Natural killer cell (primary cell): Measurements from ENCODE around the gene ZIM2. TPM values are rescaled to one million over a fixed set of nuclear protein-coding genes. Genes with fewer than 3 reads are reported as not detected.

Experiments
- ATAC-seq, 3 donors: fragments of 150-1000 bp in 2 of 3; fragments of 200-7000 bp in 1 of 3; cut with Tn5 transposase; 1 replicate in 1 of 3; 2 replicates in 2 of 3; pipeline ENCODE4 v1.10.0; 2021; ENCODE audit warnings: mild to moderate bottlenecking in 2 of 3, moderate library complexity in 2 of 3
- DNase-seq, 2 donors: peaks; one replicate each; pipeline versions ENCODE4 v3.0.0 to v3.0.0-alpha.2; 2013 to 2021; ENCODE audit warnings: mixed read lengths in 1 of 2
- H3K27ac ChIP-seq: one replicate; pipeline ENCODE4 v1.5.1; 2013; ENCODE audit warnings: mild to moderate bottlenecking, low read length
- H3K27me3 ChIP-seq: one replicate; pipeline ENCODE4 v1.6.1; 2013; ENCODE audit warnings: low read length; ENCODE audit not compliant: control insufficient read depth, insufficient read depth
- H3K36me3 ChIP-seq: one replicate; pipeline ENCODE4 v1.6.1; 2013; ENCODE audit warnings: low read length; ENCODE audit not compliant: control insufficient read depth, insufficient read depth
- H3K4me1 ChIP-seq: one replicate; pipeline ENCODE4 v1.6.1; 2013; ENCODE audit warnings: low read length; ENCODE audit not compliant: control insufficient read depth, insufficient read depth
- H3K4me3 ChIP-seq: one replicate; pipeline ENCODE4 v1.5.1; 2013; ENCODE audit warnings: low read length
- H3K9me3 ChIP-seq: one replicate; pipeline ENCODE4 v1.6.1; 2013; ENCODE audit warnings: low read length; ENCODE audit not compliant: control insufficient read depth, insufficient read depth
- H3K27ac Mint-ChIP-seq, 2 donors: one replicate each; pipeline ENCODE4 v1.8.0; 2022; ENCODE audit warnings: mild to moderate bottlenecking in 2 of 2, mixed read lengths in 2 of 2, moderate library complexity in 1 of 2
- H3K27me3 Mint-ChIP-seq, 2 donors: one replicate each; pipeline ENCODE4 v1.8.0; 2022; ENCODE audit warnings: low read depth in 2 of 2, mixed read lengths in 2 of 2
- H3K36me3 Mint-ChIP-seq: one replicate; pipeline ENCODE4 v1.8.0; 2022; ENCODE audit warnings: mixed read lengths
- H3K4me1 Mint-ChIP-seq, 2 donors: one replicate each; pipeline ENCODE4 v1.8.0; 2022; ENCODE audit warnings: mixed read lengths in 2 of 2
- H3K4me3 Mint-ChIP-seq: one replicate; pipeline ENCODE4 v1.8.0; 2022; ENCODE audit warnings: mild to moderate bottlenecking, moderate library complexity, mixed read lengths
- H3K9me3 Mint-ChIP-seq, 2 donors: one replicate each; pipeline ENCODE4 v1.8.0; 2022; ENCODE audit warnings: mixed read lengths in 2 of 2
- WGBS: methylation state at CpG from one replicate; pipeline ENCODE4 v1.1.7; 2013; ENCODE audit warnings: missing lambda C conversion rate; ENCODE audit not compliant: insufficient coverage; 5-methylcytosine and 5-hydroxymethylcytosine counted together
- intact Hi-C: fragments of 100-400 bp; cut with micrococcal nuclease; formaldehyde crosslinking; loops from one replicate; pipeline ENCODE4 v1.14.2; 2022
- total RNA-seq, 4 donors: library from RNA; stranded (reverse); fragments of 120-200 nt in 1 of 4; gene quantifications; one replicate each; pipeline versions ENCODE4 v1.2.3 to v1.2.4, GENCODE V29; 2013 to 2022
- TF ChIP-seq, protein P1 (sequence below): fragments of 200-600 bp; IDR thresholded peaks from one replicate; pipeline ENCODE4 v1.8.0; 2022; ENCODE audit warnings: antibody characterized with exemption

Gene ZIM2
- total RNA-seq, 3 donors from 2014 or later (not counting 1 experiment from before 2014, with no cell fraction given): not detected

DNA sequence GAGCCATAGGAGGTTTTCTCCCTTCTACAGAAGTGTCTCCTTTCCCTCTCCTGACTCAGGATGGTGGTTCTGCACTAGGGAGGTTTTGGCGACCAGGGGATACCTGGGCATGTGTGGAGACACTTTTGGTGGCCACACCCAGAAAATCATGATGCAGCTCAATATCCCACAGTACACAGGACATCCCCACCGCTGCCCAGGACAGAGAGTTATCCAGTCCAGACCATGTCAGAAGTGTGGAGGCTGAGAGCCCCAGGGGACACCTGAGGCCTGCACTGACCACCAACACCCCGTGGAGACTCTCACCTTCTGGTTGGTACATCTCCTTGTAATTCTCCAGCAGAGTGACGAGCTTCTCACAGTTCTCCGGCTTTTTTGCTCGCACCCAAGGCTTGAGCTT is 16.6 kb downstream of the ZIM2 start:
- intact Hi-C loops: no loop called here
- DNase-seq (no peak), ATAC-seq (no peak)
- Histone ChIP-seq H3K4me3 (no peak overlapping the region), H3K27ac (no peak overlapping the region), H3K9me3 (peaks cover 34% of the 10 kb centered on the region), H3K4me1 (no peaks in the 10 kb centered on the region), H3K36me3 (no peaks in the 10 kb centered on the region), H3K27me3 (no peaks in the 10 kb centered on the region)
- Mint-ChIP-seq H3K27me3 (no peaks in the 10 kb centered on the region), H3K36me3 (peaks cover 32% of the 10 kb centered on the region), H3K4me3 (no peak overlapping the region), H3K9me3 (peaks cover 13 to 19% of the 10 kb centered on the region in 2 donors), H3K4me1 (no peaks in the 10 kb centered on the region), H3K27ac (no peak overlapping the region)
- TF ChIP-seq, protein P1, sequence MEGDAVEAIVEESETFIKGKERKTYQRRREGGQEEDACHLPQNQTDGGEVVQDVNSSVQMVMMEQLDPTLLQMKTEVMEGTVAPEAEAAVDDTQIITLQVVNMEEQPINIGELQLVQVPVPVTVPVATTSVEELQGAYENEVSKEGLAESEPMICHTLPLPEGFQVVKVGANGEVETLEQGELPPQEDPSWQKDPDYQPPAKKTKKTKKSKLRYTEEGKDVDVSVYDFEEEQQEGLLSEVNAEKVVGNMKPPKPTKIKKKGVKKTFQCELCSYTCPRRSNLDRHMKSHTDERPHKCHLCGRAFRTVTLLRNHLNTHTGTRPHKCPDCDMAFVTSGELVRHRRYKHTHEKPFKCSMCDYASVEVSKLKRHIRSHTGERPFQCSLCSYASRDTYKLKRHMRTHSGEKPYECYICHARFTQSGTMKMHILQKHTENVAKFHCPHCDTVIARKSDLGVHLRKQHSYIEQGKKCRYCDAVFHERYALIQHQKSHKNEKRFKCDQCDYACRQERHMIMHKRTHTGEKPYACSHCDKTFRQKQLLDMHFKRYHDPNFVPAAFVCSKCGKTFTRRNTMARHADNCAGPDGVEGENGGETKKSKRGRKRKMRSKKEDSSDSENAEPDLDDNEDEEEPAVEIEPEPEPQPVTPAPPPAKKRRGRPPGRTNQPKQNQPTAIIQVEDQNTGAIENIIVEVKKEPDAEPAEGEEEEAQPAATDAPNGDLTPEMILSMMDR: no peak
- 84% methylated on average over 5 of the region's 6 CpGs for WGBS

- Mint-ChIP-seq H3K36me3 (peaks cover 38% of the 10 kb centered on the region), H3K4me3 (no peak overlapping the region), H3K27ac (no peak overlapping the region), H3K9me3 (peaks cover 17 to 23% of the 10 kb centered on the region in 2 donors), H3K27me3 (no peaks in the 10 kb centered on the region), H3K4me1 (no peaks in the 10 kb centered on the region)
- intact Hi-C loops: no loop called here
- no peaks in the 10 kb centered on the region for H3K4me1 ChIP-seq
- DNase-seq: no peak
- H3K27me3 ChIP-seq: no peaks in the 10 kb centered on the region
- WGBS: 88% methylated on average over 12 of the region's 12 CpGs
- no peak overlapping the region for H3K4me3 ChIP-seq
- peaks cover 37% of the 10 kb centered on the region for H3K9me3 ChIP-seq
- H3K27ac ChIP-seq: no peak overlapping the region
- TF ChIP-seq, protein P1: no peak
- H3K36me3 ChIP-seq: no peaks in the 10 kb centered on the region
- ATAC-seq: no peak
Observed at GRCh38 chr19:56823417-56823816, 17.1 kb downstream of the ZIM2 start.

DNA sequence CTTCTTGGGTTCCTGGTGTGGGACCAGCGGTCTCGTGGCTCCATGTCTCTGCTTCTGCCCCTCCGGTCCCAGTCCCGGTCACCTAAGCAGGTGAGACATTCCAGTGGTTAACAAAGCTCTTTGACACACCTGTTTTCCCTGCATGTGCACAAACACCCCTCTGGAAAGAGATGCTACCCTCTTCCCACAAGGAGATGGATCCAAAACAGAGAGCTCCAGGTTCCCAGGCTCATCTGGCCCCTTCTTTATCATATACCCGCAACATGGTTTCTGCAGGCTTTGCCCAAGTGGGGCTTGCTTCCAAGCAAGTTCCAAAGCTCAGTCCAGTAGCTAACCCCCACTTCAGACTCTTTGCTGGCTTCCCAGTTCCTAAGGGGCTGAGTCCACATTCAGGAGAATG is 17.8 kb downstream of the ZIM2 start:
- Mint-ChIP-seq H3K4me3 (no peak overlapping the region), H3K36me3 (peaks cover 44% of the 10 kb centered on the region), H3K27ac (no peak overlapping the region), H3K4me1 (no peaks in the 10 kb centered on the region), H3K27me3 (no peaks in the 10 kb centered on the region), H3K9me3 (peaks cover 16 to 29% of the 10 kb centered on the region in 2 donors)
- TF ChIP-seq, protein P1: no peak
- intact Hi-C loops: no loop called here
- H3K27ac ChIP-seq: no peak overlapping the region
- no peaks in the 10 kb centered on the region for H3K4me1 ChIP-seq
- DNase-seq: no peak
- WGBS: 90% methylated on average over 5 of the region's 5 CpGs
- ATAC-seq: no peak
- H3K36me3 ChIP-seq: no peaks in the 10 kb centered on the region
- peaks cover 40% of the 10 kb centered on the region for H3K9me3 ChIP-seq
- no peak overlapping the region for H3K4me3 ChIP-seq
- no peaks in the 10 kb centered on the region for H3K27me3 ChIP-seq

GRCh38 chr19:56821675-56822074 is 18.9 kb downstream of the ZIM2 start:
- H3K36me3 ChIP-seq: no peaks in the 10 kb centered on the region
- H3K27me3 Mint-ChIP-seq: no peaks in the 10 kb centered on the region
- no peak overlapping the region for H3K27ac Mint-ChIP-seq
- H3K27me3 ChIP-seq: no peaks in the 10 kb centered on the region
- H3K36me3 Mint-ChIP-seq: peaks cover 44% of the 10 kb centered on the region
- no peak overlapping the region for H3K4me3 Mint-ChIP-seq
- TF ChIP-seq, protein P1: no peak
- H3K4me1 ChIP-seq: no peaks in the 10 kb centered on the region
- intact Hi-C loops: no loop called here
- DNase-seq (no peak), ATAC-seq (no peak)
- no peak overlapping the region for H3K27ac ChIP-seq
- peaks cover 49% of the 10 kb centered on the region for H3K9me3 ChIP-seq
- H3K4me1 Mint-ChIP-seq: no peaks in the 10 kb centered on the region
- 76% methylated on average over 6 of the region's 6 CpGs for WGBS
- no peak overlapping the region for H3K4me3 ChIP-seq
- H3K9me3 Mint-ChIP-seq: peaks cover 18 to 33% of the 10 kb centered on the region in 2 donors
